Measurements from ENCODE around the gene PACSIN1. TPM values are rescaled to one million over a fixed set of nuclear protein-coding genes. Genes with fewer than 3 reads are reported as not detected.

Gene PACSIN1
- total and polyA plus RNA-seq, 2 of the 4 experiments (the other 2 are of a cell fraction) = 0.02 TPM; not detected in 1

- no peak overlapping the region for H2AFZ ChIP-seq (replicated peaks; ENCODE audit: low read length, poor library complexity)
- no peak overlapping the region for H2BK15ac ChIP-seq (ENCODE audit: low read depth, low read length)
- H3K9ac ChIP-seq (ENCODE audit: low read depth, low read length) = no peak overlapping the region
- in situ Hi-C loops (cut with MboI; ENCODE audit: low sequenced_read_pairs) = no loop called here
- H3K4me1 ChIP-seq (ENCODE audit: control insufficient read depth, insufficient read depth, low read length) = no peaks in the 10 kb centered on the region
- WGBS, 2 experiments (ENCODE audit: extremely low coverage in 2 of 2, insufficient read length in 1 of 2) = no CpG with 5 or more reads among the region's 5 CpGs
- H3K23ac ChIP-seq (ENCODE audit: low read depth, low read length) = no peak overlapping the region
- H3K9me1 ChIP-seq (ENCODE audit: insufficient read depth, low read length) = no peaks in the 10 kb centered on the region
- no peak overlapping the region for H2BK20ac ChIP-seq (ENCODE audit: low read depth, low read length)
- H4K8ac ChIP-seq (ENCODE audit: low read depth in 2 of 2, low read length in 2 of 2) = no peak overlapping the region
- H3K14ac ChIP-seq (replicated peaks; ENCODE audit: low read depth, low read length) = no peak overlapping the region
- no peak overlapping the region for H3K56ac ChIP-seq (ENCODE audit: extremely low read depth, insufficient read depth, low read length)
- no TSS peak for BruUV-seq (replicated peaks)
- no peak overlapping the region for H2BK120ac ChIP-seq (ENCODE audit: low read depth, low read length)
- H3K4me3 ChIP-seq (ENCODE audit: insufficient read depth, low read depth, low read length) = no peak overlapping the region
- H3K27ac ChIP-seq (ENCODE audit: insufficient read depth, low read length) = no peak overlapping the region
- H4K5ac ChIP-seq (ENCODE audit: low read depth, low read length) = no peak overlapping the region
- intact Hi-C loops (cut with micrococcal nuclease) = no loop called here
- H3K4me2 ChIP-seq (ENCODE audit: low read depth, low read length) = no peak overlapping the region
- H3K18ac ChIP-seq (ENCODE audit: low read depth, low read length) = no peak overlapping the region
- dilution Hi-C loops (cut with HindIII; ENCODE audit: low sequenced_read_pairs, unreplicated experiment) = no loop called here
- H3K36me3 ChIP-seq (ENCODE audit: control insufficient read depth, insufficient read depth, low read length) = no peaks in the 10 kb centered on the region
- DNase-seq = no peak
- POLR2A ChIA-PET (ENCODE audit: unreplicated experiment) = no interaction called here
- CTCF ChIA-PET = no interaction called here
- no peak overlapping the region for H4K91ac ChIP-seq (ENCODE audit: insufficient read depth, low read depth, low read length)
- no peak for ATAC-seq (ENCODE audit: low read depth)
- peak overlapping the region; percentile 13 for H2AK9ac ChIP-seq (replicated peaks; ENCODE audit: low read depth, low read length, poor library complexity)
- no peak overlapping the region for H2AK5ac ChIP-seq (ENCODE audit: low read depth, low read length)
- peaks cover 10% of the 10 kb centered on the region; the same call in 1 of the 2 replicates for H3K9me3 ChIP-seq (ENCODE audit: control insufficient read depth, insufficient read depth, low read length)
- no peak overlapping the region for H2BK5ac ChIP-seq (ENCODE audit: low read depth, low read length, poor library complexity, severe bottlenecking)
- no peaks in the 10 kb centered on the region for H4K20me1 ChIP-seq (ENCODE audit: insufficient read depth, low read length)
- H3K4ac ChIP-seq (ENCODE audit: low read depth, low read length) = no peak overlapping the region
- H3K27me3 ChIP-seq (ENCODE audit: control insufficient read depth, insufficient read depth, low read length) = peaks cover 12% of the 10 kb centered on the region
- H3K79me1 ChIP-seq (ENCODE audit: low read depth in 1 of 2, low read length in 2 of 2) = no peaks in the 10 kb centered on the region
- TF ChIP-seq ELK1 (IDR thresholded peaks at IDR 0.05; ENCODE audit: borderline replicate concordance, low read depth, low read length) = no peak
- TF ChIP-seq POLR2A (IDR thresholded peaks at IDR 0.05; ENCODE audit: low read depth, low read length) = no peak
- TF ChIP-seq MXI1 (IDR thresholded peaks at IDR 0.05; ENCODE audit: borderline replicate concordance, low read depth, low read length) = no peak
Measured at GRCh38 chr6:34506718-34507117, 40.8 kb downstream of the PACSIN1 start.
